ENCODE measurements around the gene AP3S1.
A peak's percentile ranks its signal among the peaks of the same experiment; 100 is the strongest.

The AP3S1 gene

DNA sequence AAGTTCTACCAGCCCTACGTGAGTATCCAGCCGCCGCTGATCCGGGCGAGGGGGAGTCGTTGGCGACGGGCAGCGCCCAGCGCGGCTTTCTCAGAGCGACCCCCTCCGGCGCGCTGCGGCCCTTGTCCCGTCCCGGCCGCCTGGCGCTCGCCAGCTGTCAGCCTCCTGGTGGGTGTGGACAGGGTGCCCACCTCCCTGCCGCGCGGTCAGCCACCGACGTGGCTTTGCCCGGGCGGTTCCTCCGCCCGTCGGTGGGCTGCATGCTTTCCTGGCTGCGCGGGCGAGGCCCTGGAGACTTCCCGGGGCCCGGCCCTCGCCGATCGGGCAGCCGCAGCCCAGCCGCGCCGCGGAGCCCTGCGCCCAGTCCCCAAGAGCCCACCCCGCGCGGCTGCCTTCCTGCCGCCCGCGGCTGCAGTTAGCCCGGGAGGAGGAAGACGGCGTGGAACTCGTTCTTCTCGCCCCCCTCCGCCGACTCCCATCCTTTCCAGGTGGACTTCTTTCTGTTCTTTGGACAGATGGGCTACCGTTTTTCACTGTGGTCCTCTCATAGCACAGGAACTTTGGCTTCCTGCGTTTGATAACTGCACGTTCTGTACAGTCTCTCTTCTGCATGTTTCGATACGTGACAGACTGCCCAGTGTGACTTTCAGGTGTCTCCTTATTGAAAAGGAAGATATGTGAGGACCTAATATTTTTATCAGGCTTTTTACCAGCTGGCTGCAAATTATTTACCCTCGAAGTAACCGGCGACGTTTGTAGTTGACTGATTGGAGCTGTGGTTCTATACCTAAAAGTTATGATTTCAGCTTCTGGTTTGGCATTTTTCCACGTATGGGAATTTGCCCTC is 577 bp downstream of the AP3S1 start (continued):
- TF ChIP-seq, protein P1, sequence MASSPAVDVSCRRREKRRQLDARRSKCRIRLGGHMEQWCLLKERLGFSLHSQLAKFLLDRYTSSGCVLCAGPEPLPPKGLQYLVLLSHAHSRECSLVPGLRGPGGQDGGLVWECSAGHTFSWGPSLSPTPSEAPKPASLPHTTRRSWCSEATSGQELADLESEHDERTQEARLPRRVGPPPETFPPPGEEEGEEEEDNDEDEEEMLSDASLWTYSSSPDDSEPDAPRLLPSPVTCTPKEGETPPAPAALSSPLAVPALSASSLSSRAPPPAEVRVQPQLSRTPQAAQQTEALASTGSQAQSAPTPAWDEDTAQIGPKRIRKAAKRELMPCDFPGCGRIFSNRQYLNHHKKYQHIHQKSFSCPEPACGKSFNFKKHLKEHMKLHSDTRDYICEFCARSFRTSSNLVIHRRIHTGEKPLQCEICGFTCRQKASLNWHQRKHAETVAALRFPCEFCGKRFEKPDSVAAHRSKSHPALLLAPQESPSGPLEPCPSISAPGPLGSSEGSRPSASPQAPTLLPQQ (tag by site-specific recombination; IDR thresholded peaks at IDR 0.05) = no peak
- TF ChIP-seq, protein P2, sequence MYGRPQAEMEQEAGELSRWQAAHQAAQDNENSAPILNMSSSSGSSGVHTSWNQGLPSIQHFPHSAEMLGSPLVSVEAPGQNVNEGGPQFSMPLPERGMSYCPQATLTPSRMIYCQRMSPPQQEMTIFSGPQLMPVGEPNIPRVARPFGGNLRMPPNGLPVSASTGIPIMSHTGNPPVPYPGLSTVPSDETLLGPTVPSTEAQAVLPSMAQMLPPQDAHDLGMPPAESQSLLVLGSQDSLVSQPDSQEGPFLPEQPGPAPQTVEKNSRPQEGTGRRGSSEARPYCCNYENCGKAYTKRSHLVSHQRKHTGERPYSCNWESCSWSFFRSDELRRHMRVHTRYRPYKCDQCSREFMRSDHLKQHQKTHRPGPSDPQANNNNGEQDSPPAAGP (tag by site-specific recombination; IDR thresholded peaks at IDR 0.05) = 0 out of 2 replicates have a peak, but pooled peaks have one; percentile 12
- TF ChIP-seq ZNF76 (tag by site-specific recombination; IDR thresholded peaks at IDR 0.05; ENCODE audit: borderline replicate concordance, low read depth) = no peak
- TF ChIP-seq ZNF37A (tag by site-specific recombination; IDR thresholded peaks at IDR 0.05) = no peak
- peak; percentile 80 for TF ChIP-seq EGR2 (tag by site-specific recombination; IDR thresholded peaks at IDR 0.05; ENCODE audit: low read depth)
- TF ChIP-seq ZNF561 (tag by site-specific recombination; IDR thresholded peaks at IDR 0.05; ENCODE audit: borderline replicate concordance) = 0 out of 2 replicates have a peak, but pooled peaks have one; percentile 24
- TF ChIP-seq ZNF239 (tag by site-specific recombination; IDR thresholded peaks at IDR 0.05) = no peak
- no peak for TF ChIP-seq ZNF292 (tag by site-specific recombination; IDR thresholded peaks at IDR 0.05; ENCODE audit: borderline replicate concordance, low read depth)
- TF ChIP-seq ZNF792 (tag by site-specific recombination; IDR thresholded peaks at IDR 0.05) = no peak
- TF ChIP-seq, protein P3, sequence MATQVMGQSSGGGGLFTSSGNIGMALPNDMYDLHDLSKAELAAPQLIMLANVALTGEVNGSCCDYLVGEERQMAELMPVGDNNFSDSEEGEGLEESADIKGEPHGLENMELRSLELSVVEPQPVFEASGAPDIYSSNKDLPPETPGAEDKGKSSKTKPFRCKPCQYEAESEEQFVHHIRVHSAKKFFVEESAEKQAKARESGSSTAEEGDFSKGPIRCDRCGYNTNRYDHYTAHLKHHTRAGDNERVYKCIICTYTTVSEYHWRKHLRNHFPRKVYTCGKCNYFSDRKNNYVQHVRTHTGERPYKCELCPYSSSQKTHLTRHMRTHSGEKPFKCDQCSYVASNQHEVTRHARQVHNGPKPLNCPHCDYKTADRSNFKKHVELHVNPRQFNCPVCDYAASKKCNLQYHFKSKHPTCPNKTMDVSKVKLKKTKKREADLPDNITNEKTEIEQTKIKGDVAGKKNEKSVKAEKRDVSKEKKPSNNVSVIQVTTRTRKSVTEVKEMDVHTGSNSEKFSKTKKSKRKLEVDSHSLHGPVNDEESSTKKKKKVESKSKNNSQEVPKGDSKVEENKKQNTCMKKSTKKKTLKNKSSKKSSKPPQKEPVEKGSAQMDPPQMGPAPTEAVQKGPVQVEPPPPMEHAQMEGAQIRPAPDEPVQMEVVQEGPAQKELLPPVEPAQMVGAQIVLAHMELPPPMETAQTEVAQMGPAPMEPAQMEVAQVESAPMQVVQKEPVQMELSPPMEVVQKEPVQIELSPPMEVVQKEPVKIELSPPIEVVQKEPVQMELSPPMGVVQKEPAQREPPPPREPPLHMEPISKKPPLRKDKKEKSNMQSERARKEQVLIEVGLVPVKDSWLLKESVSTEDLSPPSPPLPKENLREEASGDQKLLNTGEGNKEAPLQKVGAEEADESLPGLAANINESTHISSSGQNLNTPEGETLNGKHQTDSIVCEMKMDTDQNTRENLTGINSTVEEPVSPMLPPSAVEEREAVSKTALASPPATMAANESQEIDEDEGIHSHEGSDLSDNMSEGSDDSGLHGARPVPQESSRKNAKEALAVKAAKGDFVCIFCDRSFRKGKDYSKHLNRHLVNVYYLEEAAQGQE (tag by site-specific recombination; IDR thresholded peaks at IDR 0.05) = no peak
- TF ChIP-seq, protein P4, sequence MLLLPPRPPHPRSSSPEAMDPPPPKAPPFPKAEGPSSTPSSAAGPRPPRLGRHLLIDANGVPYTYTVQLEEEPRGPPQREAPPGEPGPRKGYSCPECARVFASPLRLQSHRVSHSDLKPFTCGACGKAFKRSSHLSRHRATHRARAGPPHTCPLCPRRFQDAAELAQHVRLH (tag by site-specific recombination; IDR thresholded peaks at IDR 0.05) = no peak
- TF ChIP-seq ZNF514 (tag by site-specific recombination; IDR thresholded peaks at IDR 0.05) = no peak
- TF ChIP-seq, protein P5, sequence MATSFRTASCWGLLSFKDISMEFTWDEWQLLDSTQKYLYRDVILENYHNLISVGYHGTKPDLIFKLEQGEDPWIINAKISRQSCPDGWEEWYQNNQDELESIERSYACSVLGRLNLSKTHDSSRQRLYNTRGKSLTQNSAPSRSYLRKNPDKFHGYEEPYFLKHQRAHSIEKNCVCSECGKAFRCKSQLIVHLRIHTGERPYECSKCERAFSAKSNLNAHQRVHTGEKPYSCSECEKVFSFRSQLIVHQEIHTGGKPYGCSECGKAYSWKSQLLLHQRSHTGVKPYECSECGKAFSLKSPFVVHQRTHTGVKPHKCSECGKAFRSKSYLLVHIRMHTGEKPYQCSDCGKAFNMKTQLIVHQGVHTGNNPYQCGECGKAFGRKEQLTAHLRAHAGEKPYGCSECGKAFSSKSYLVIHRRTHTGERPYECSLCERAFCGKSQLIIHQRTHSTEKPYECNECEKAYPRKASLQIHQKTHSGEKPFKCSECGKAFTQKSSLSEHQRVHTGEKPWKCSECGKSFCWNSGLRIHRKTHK (tag by site-specific recombination; IDR thresholded peaks at IDR 0.05) = no peak
- no peak for TF ChIP-seq ZNF23 (tag by site-specific recombination; IDR thresholded peaks at IDR 0.05; ENCODE audit: borderline replicate concordance)
- TF ChIP-seq, protein P6, sequence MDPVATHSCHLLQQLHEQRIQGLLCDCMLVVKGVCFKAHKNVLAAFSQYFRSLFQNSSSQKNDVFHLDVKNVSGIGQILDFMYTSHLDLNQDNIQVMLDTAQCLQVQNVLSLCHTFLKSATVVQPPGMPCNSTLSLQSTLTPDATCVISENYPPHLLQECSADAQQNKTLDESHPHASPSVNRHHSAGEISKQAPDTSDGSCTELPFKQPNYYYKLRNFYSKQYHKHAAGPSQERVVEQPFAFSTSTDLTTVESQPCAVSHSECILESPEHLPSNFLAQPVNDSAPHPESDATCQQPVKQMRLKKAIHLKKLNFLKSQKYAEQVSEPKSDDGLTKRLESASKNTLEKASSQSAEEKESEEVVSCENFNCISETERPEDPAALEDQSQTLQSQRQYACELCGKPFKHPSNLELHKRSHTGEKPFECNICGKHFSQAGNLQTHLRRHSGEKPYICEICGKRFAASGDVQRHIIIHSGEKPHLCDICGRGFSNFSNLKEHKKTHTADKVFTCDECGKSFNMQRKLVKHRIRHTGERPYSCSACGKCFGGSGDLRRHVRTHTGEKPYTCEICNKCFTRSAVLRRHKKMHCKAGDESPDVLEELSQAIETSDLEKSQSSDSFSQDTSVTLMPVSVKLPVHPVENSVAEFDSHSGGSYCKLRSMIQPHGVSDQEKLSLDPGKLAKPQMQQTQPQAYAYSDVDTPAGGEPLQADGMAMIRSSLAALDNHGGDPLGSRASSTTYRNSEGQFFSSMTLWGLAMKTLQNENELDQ (tag by site-specific recombination; IDR thresholded peaks at IDR 0.05; ENCODE audit: low read depth) = no peak
- TF ChIP-seq ZNF530 (tag by site-specific recombination; IDR thresholded peaks at IDR 0.05; ENCODE audit: low read depth) = no peak
- no peak; the same call in 1 of the 2 replicates for TF ChIP-seq SP2 (tag by site-specific recombination; IDR thresholded peaks at IDR 0.05)
- no peak for TF ChIP-seq ZFP69B (tag by site-specific recombination; IDR thresholded peaks at IDR 0.05)
- TF ChIP-seq ZNF335 (tag by site-specific recombination; conservative IDR thresholded peaks at IDR 0.05) = peak; percentile 89
- TF ChIP-seq RBAK (tag by site-specific recombination; IDR thresholded peaks at IDR 0.05) = no peak
- no peak for TF ChIP-seq MZF1 (tag by site-specific recombination; IDR thresholded peaks at IDR 0.05; ENCODE audit: borderline replicate concordance)
- peak; percentile 69 for TF ChIP-seq GLIS1 (tag by site-specific recombination; IDR thresholded peaks at IDR 0.05)
- peak; percentile 98 for TF ChIP-seq ZBTB8A (tag by site-specific recombination; IDR thresholded peaks at IDR 0.05)
- no peak for TF ChIP-seq ZEB2 (tag by site-specific recombination; IDR thresholded peaks at IDR 0.05)
- 0 out of 2 replicates have a peak, but pooled peaks have one; percentile 4 for TF ChIP-seq KLF1 (tag by site-specific recombination; IDR thresholded peaks at IDR 0.05)
- TF ChIP-seq ZNF768 (tag by site-specific recombination; IDR thresholded peaks at IDR 0.05) = no peak

All from HEK293 (cell line).